SU-DHL-6 (cell line): ENCODE data around the gene RPTOR.

ENCODE experiments used
- H2AFZ ChIP-seq: fragments of 200-600 bp; sonication (generic); 2 replicates; pipeline ENCODE4 v1.6.1; 2014; ENCODE audit warnings: low read depth, mild to moderate bottlenecking, moderate library complexity, mixed read lengths, antibody characterized with exemption, low read length; ENCODE audit not compliant: severe bottlenecking
- H3F3A ChIP-seq: fragments of 200-600 bp; shearing (Covaris generic); 2 replicates; pipeline ENCODE4 v1.6.0; 2016; ENCODE audit warnings: antibody characterized with exemption, mild to moderate bottlenecking; ENCODE audit not compliant: insufficient read depth
- H3K27ac ChIP-seq: fragments of 200-600 bp; sonication (generic); 2 replicates; pipeline ENCODE4 v1.5.1; 2016; ENCODE audit warnings: low read depth, mild to moderate bottlenecking, low read length, moderate library complexity, mixed read lengths
- H3K27me3 ChIP-seq: fragments of 200-600 bp; sonication (generic), shearing (Covaris generic); 2 replicates; pipeline ENCODE4 v1.6.0; 2014; ENCODE audit warnings: mild to moderate bottlenecking, low read length
- H3K36me3 ChIP-seq: fragments of 200-600 bp; sonication (generic); 2 replicates; pipeline ENCODE4 v1.6.1; 2014; ENCODE audit warnings: mild to moderate bottlenecking, low read length, mixed read lengths
- H3K4me2 ChIP-seq: fragments of 300-600, 200-600 bp; shearing (Covaris generic), sonication (generic); 2 replicates; pipeline ENCODE4 v1.6.0; 2014; ENCODE audit warnings: low read length, low read depth, mild to moderate bottlenecking; ENCODE audit not compliant: poor library complexity, severe bottlenecking
- H3K4me3 ChIP-seq: fragments of 200-600 bp; sonication (generic); 2 replicates; pipeline ENCODE4 v1.5.1; 2014; ENCODE audit warnings: antibody characterized with exemption, low read length, mild to moderate bottlenecking, mixed read lengths; ENCODE audit not compliant: insufficient read depth, poor library complexity, severe bottlenecking
- H3K79me2 ChIP-seq: fragments of 200-600 bp; sonication (generic); 2 replicates; pipeline ENCODE4 v1.6.1; 2014; ENCODE audit warnings: mild to moderate bottlenecking, low read length, moderate library complexity; ENCODE audit not compliant: insufficient read depth
- H3K9ac ChIP-seq: fragments of 200-600 bp; sonication (generic); 2 replicates; pipeline ENCODE4 v1.7.0; 2014; ENCODE audit warnings: mild to moderate bottlenecking, low read length
- H3K9me2 ChIP-seq: fragments of 200-600 bp; sonication (generic); replicated peaks from 2 replicates; pipeline ENCODE4 v1.6.1; 2014; ENCODE audit warnings: low read length; ENCODE audit not compliant: insufficient read depth
- H3K9me3 ChIP-seq: fragments of 200-600 bp; sonication (generic); 2 replicates; pipeline ENCODE4 v1.6.1; 2014; ENCODE audit warnings: low read length, mixed read lengths; ENCODE audit not compliant: insufficient read depth
- H4K20me1 ChIP-seq: fragments of 200-600 bp; sonication (generic); 2 replicates; pipeline ENCODE4 v1.6.1; 2014; ENCODE audit warnings: low read depth, mild to moderate bottlenecking, antibody characterized with exemption, low read length, moderate library complexity, mixed read lengths
- CTCF ChIP-seq: fragments of 200-600 bp; sonication (generic); IDR thresholded peaks from one replicate; pipeline ENCODE4 v1.5.1; 2017; ENCODE audit warnings: antibody characterized with exemption, mild to moderate bottlenecking, low read length, moderate library complexity; ENCODE audit not compliant: insufficient read depth, poor library complexity, severe bottlenecking
- EZH2phosphoT487 ChIP-seq: fragments of 200-600 bp; sonication (generic), shearing (Covaris generic); conservative IDR thresholded peaks from 2 replicates; pipeline ENCODE4 v1.6.1; 2018; ENCODE audit warnings: mild to moderate bottlenecking, antibody characterized with exemption, low read length, moderate library complexity, mixed read lengths

Gene RPTOR

GRCh38 chr17:80609757-80610156 is 65.1 kb downstream of the RPTOR start:
- H3K79me2 ChIP-seq = peaks cover 59% of the 10 kb centered on the region
- no peak for TF ChIP-seq EZH2phosphoT487
- TF ChIP-seq CTCF = no peak

GRCh38 chr17:80611816-80612215 is 67.2 kb downstream of the RPTOR start:
- H3F3A ChIP-seq = no peaks in the 10 kb centered on the region
- H3K27ac ChIP-seq = no peak overlapping the region
- H3K79me2 ChIP-seq = peaks cover 65% of the 10 kb centered on the region
- H3K4me2 ChIP-seq = no peak overlapping the region
- no peaks in the 10 kb centered on the region for H3K36me3 ChIP-seq
- H3K27me3 ChIP-seq = no peaks in the 10 kb centered on the region
- no peaks in the 10 kb centered on the region for H3K9me2 ChIP-seq
- no peak overlapping the region for H2AFZ ChIP-seq
- no peak overlapping the region for H3K9ac ChIP-seq
- H3K9me3 ChIP-seq = no peaks in the 10 kb centered on the region
- peaks cover 8% of the 10 kb centered on the region; the same call in 1 of the 2 replicates for H4K20me1 ChIP-seq
- TF ChIP-seq CTCF = no peak
- TF ChIP-seq EZH2phosphoT487 = no peak
- no peak overlapping the region for H3K4me3 ChIP-seq

More at GRCh38 chr17:80609757-80610156, 65.1 kb downstream of the RPTOR start:
- H3K9ac ChIP-seq = no peak overlapping the region
- peaks cover 12% of the 10 kb centered on the region; the same call in 1 of the 2 replicates for H4K20me1 ChIP-seq
- H3K9me3 ChIP-seq = no peaks in the 10 kb centered on the region
- H3K27ac ChIP-seq = no peak overlapping the region
- no peak overlapping the region for H2AFZ ChIP-seq
- no peaks in the 10 kb centered on the region for H3F3A ChIP-seq
- no peak overlapping the region for H3K4me3 ChIP-seq
- no peaks in the 10 kb centered on the region for H3K9me2 ChIP-seq
- H3K4me2 ChIP-seq = no peak overlapping the region
- H3K36me3 ChIP-seq = no peaks in the 10 kb centered on the region
- H3K27me3 ChIP-seq = no peaks in the 10 kb centered on the region

- H3K4me3 ChIP-seq = no peak overlapping the region
- no peak overlapping the region for H3K9ac ChIP-seq
- no peaks in the 10 kb centered on the region for H3K9me3 ChIP-seq
- peak overlapping the region; percentile 13 for H3K4me2 ChIP-seq
- H3K79me2 ChIP-seq = peaks cover 63% of the 10 kb centered on the region
- H3K27ac ChIP-seq = peak overlapping the region; percentile 43; the same call in 1 of the 2 replicates
- H3K27me3 ChIP-seq = no peaks in the 10 kb centered on the region
- TF ChIP-seq EZH2phosphoT487 = no peak
- TF ChIP-seq CTCF = no peak
- no peaks in the 10 kb centered on the region for H3K9me2 ChIP-seq
- no peaks in the 10 kb centered on the region for H3F3A ChIP-seq
- H3K36me3 ChIP-seq = no peaks in the 10 kb centered on the region
- H4K20me1 ChIP-seq = peaks cover 5% of the 10 kb centered on the region; the same call in 1 of the 2 replicates
- no peak overlapping the region for H2AFZ ChIP-seq
These were observed 68.5 kb downstream of the RPTOR start for GRCh38 chr17:80612997-80613731.
